Stimulated activated CD4-positive, alpha-beta T cell treated with anti-CD3 and anti-CD28 coated beads, Interleukin-15, amount 100 ng/mL, for 1 hour (primary cell): ENCODE measurements around the gene STEEP1.
"Not testable (repeated sequence)": the region's sequence is repeated elsewhere in the genome, so short reads cannot be mapped to it uniquely, and the experiment has no call there.

ENCODE experiments used
- DNase-seq, 2 donors: peaks; one replicate each; pipeline ENCODE4 v3.0.0-alpha.2; 2020; ENCODE audit warnings: low read depth in 1 of 2, low spot score in 1 of 2

STEEP1 gene

DNA sequence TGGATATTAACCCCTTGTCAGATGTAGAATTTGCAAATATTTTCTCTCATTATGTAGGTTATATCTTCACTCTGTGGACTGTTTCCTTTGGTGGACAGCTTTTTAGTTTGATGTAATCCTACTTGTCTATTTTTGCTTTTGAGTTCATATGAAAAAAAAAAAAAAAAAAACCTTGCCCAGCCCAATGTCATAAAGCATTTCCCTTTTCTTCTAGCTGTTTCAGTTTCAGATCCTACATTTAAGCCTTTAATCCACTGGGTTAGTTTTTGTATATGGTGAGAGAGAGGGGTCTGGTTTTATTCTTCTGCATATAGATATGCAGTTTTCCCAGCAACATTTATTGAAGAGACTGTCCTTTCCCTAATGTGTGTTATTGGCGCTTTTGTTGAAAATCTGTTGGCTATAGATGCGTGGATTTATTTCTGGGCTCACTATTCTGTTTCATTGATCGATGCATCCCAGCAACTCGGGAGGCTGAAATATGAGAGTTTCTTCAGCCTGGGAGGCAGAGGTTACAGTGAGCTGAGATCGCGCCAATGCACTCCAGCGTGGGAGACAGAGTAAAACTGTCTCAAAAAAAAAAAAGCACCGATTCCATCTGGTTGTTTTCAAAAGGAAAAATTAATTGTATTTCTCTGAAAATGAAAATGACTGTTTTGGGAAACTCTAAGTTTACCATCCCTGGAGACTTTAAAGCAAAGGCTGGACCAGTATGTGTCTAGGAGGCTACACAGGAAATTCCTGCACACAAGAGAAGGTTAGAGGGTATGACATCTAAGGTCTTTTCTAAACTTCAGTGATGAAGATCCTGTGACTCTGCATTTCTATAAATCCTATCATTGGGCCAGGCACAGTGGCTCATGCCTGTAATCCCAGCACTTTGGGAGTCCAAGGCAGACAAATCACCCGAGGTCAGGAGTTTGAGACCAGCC, 35.6 kb downstream of the STEEP1 start:
- no peak for DNase-seq

GRCh38 chrX:119523664-119524184, 41.5 kb downstream of the STEEP1 start:
- no peak for DNase-seq

GRCh38 chrX:119521246-119521645, 44.0 kb downstream of the STEEP1 start:
- no peak for DNase-seq

DNA sequence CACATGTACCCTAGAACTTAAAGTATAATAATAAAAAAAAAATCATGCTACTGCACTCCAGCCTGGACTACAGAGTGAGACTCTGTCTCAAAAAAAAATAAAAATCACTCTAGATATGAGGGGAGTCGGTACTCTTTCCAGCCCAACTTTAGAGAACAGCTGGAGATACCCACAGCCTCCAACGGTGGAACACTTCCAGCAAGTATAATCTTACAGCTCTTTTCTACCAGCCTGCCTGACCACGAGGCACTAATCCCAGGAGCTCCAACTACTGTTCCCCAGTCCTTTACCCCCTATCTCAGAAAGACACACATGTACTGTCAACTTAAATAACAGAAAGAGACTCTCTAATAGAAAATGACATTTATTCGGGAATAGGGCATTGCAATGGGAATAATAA, 46.8 kb downstream of the STEEP1 start:
- no peak for DNase-seq

DNA sequence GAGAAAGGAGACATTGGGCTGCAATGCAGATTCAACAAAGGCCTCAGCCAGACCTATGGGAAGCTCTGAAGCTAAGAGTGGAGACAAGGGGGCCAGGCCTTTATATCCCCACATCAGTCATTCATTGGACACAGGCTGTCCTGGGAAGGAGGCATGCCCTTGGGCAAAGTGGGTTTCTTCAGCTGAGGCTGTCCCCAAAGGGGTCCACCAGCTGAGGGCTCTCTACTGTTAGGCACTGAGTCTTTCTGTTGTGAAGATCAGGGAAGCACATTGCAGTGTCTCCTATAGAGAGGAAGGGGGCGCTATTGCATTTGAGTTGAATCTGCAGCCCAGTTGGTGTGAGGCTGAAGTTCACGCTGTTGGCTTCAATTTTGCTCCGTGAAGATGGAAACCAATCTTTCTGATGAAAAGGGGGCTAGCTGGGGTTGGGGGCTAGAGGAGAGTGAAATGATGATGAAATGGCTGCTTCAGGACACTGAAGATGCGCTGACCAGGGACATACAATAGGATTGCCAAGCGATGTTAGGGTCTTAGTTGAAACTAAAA, 49.0 kb downstream of the STEEP1 start:
- no peak for DNase-seq

GRCh38 chrX:119512146-119512800, 52.9 kb downstream of the STEEP1 start:
- no peak for DNase-seq

GRCh38 chrX:119507206-119507605, 58.0 kb downstream of the STEEP1 start:
- DNase-seq = no peak

DNA sequence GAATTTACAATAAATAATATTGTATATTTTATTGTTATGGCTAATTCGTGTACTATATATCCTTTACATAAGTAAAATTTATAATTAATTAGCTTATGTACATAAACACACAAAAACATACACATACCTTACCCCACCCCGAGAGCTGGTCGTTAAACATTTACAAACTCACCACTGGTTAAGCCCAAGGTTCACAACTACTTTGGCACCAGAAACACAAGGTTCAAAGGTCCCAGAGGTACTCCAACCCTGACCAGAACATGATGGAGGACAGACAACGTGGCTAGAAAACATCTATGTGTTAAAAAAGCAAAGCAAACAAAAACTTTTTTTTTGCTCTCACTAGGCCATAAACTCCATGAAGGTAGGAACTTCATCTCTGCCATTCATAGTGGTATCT, 59.3 kb downstream of the STEEP1 start:
- DNase-seq = no peak

- not testable (repeated sequence) for DNase-seq
Measured at GRCh38 chrX:119505145-119505544, 60.1 kb downstream of the STEEP1 start.

DNA sequence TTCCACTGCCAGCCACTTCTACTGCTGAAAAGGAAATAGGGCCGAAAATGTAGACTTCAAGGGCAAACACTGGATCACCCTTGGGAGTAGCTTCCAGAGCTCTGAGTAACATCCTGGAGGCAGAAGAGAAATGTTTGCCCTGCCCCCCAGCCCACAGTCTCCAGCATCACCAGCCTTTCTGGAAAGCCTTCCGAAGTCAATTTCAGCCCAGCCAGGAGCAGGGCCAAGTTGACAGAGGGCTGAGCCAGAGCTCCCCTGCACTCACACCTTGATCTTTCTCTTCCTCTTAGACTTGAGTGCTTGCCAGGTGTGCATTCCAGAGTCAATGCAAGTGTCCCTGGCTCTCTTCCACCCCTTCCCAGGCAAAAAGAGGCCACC, 61.7 kb downstream of the STEEP1 start:
- no peak for DNase-seq

DNA sequence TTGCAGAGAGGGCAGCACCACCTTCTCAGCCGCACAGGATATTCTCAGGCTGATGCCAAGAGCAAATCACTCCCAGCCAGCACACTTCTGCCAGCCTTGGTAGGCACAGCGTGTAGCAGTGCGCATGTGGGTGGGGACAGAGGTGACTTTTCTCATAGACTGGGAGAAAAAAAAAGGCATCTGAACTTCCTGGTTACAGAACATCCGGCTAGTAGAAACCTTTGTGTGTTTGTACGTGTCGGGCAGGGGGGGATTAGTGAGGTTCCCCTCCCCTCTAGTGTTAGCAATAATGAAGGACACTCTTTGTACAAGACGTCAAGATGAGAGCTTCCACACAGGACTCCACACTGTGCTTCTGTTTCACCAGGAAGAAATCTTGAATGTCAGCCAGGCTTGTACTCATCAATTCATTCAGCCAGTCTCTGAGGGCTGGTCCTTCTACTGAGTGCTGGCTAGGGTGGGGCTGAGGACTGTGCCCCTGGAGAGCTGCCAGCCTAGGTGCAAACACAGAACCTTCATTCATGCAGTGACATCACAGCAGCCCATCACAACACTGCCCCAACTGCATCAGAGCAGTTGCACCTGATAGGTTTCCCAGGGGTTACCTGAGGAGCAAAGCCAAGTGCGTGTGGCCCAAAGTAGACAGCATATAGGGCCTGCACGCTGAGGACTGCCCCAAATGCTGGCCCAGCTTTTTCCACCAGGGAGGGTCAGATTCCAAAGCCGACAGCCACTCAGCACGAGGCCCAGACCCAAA, 62.3 kb downstream of the STEEP1 start:
- no peak for DNase-seq

DNA sequence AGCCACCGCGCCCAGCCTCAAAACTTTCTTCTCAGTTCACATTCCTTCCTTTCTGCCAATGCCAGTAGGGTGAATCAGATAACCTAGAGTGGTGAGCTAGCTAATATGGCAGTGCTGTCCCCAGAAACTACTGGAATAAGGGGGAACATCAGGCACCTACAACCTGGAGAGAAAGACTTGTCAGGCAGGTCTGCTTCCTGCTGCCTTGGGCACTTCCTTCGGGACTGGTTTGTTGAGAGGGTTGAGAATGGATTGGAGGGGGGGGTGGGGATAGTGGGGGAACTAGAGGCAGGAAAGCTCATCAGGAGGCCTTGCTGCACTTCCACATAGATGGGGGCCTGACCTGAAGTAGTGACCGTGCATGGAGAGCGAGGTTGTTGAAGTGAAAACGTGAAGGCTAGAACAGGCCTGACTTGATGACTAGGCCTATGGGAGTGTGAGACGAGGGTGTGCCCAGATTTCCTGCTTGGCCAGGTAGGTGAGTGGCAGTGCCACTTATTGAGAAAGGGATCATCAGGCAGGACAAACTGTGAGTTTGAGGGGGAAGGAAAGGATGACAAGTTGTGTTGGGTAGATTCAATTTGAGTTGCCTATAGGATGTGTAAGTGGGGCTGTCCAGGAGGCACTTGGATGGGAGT, 63.6 kb downstream of the STEEP1 start:
- DNase-seq = no peak

DNA sequence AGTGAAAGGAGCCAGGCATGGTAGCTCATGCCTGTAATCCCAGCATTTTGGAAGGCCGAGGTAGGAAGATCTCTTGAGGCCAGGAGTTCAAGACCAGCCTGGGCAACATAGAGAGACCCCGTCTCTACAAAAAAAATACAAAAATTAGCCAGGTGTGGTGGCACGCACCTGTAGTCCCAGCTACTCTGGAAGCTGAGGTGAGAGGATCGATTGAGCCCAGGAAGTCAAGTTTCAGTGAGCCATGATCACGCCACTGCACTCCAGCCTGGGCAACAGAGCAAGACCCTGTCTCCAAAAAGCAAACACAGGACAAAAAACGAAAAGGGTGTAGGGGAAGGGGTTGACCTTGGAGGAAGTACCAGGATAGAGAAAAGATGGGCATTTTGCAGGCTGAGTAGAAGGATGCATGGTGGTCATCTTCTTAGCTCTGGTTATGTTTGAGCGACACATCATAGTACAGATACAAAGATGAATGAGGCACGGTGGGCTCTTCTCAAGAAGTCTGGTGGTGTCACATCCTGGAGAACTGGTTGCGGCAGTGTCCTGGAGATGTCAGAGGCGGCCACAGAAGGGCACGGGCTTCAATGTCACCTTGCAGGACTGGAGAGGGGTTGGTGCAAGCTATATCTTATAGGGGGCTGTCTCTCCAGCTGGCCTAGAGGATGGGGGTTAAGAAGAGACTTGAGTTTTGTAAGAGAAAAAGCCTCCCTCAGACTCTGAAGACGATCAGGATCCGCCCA, 65.0 kb downstream of the STEEP1 start:
- DNase-seq = no peak

DNA sequence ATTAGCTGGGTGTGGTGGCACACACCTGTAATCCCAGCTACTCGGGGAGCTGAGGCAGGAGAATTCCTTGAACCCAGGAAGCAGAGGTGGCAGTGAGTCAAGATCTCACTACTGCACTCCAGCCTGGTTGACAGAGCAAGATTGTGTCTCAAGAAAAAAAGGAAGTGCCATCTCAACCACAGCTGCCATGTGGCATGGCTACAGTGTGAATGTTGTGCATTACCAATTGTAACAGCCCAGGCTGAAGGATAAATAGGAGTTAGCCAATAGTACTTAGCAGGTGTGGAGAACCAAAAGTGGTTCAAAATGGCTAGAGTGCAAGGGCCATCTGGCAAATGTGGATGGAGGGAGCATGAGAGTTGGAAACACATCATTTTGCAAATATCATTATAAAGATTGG, 68.0 kb downstream of the STEEP1 start:
- no peak for DNase-seq

DNA sequence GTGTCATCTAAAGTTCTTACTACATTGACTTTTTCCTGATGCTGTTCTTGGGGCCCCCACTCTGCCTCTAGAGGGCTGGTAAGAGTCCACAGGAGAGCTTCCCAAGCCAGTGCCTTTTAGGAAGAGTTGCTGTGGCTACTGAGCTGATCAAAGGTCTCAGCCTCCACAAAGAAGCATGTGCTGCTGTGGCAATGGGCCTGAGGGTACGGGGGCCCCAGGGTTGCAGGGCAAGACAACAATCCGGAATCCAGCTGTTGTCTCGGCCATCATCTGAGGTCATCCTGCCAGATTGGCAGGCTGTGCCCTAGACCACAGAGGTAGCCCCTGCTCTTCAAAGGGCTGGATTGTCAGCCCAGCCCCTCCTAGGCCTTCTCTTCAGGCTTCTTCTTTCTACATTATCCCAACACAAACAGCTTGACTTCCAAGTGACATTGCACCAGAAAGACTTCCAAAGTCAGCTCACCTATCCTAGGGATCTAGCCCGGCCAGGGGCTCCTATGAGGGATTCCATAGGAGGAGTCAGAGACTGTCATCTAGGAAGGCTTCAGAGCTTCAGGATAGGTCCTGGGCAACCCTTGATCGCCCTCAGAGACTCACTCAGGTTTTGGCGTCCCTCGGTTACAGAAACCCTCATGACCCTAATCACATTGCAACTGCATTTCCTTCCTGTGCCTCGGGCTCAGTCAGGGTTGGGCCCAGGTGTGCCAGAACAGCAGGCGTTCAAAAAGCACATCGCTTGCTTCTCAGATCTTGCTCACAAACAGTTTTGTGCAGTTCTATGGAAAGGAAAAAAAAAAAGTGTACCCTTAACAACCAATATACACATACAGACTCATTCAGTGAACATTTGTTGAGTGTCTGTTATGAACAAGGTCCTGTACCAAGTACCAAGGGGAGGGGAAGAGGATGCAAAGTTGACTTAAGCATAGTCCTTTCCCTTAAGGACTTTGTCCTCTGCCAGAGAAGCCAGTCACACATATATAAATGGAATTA, 69.2 kb downstream of the STEEP1 start:
- DNase-seq = no peak

DNA sequence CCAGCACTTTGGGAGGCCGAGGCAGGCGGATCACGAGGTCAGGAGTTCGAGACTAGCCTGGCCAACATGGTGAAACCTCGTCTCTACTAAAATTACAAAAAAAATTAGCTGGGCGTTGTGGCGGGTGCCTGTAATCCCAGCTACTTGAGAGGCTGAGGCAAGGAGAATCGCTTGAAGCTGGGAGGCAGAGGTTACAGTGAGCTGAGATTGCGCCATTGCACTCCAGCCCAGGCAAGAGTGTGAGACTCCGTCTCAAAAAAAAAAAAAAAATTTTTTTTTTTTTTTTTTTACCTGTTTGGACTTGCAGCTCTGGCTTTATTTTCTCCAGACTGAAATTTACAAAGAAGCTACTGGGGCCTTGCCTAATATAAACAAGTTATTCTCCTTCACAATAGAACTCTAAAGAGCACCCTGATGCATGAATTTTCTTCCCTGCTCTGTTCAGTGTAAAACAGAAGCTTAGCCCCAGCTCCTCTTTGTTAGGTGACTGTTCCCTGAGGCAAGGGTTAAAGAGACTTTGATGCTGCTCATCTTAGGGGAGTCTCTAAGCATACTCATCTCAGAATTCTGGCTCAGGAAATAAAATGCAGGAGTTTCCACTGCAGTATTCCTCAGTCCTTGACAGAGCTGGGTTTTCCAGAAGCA, 71.2 kb downstream of the STEEP1 start:
- not testable (repeated sequence) for DNase-seq

DNA sequence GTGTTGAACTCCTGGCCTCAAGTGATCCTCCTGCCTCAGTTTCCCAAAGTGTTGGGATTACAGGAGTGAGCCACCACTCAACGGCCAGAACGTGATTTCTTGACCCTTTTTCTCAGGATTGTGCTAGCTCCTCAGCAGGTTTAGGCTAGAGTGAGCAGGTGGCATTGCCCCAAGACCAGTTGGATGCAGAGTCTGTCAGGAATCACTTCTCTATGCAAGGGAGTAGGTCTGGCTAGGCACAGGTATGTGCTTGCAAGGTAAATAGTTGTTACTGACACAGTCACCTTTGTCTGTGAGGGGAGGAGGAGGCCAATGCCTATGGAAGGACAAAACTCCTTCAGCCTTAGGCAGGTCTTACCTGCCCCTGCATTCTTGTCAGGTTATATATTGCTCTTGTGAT, 72.7 kb downstream of the STEEP1 start:
- no peak for DNase-seq
